GM12878 (cell line): Measurements from ENCODE around the gene ZDHHC14. TPM values are rescaled to one million over a fixed set of nuclear protein-coding genes. Genes with fewer than 3 reads are reported as not detected.

Source experiments
- BMI1 ChIP-seq: fragments of 450-650 bp; IDR thresholded peaks from 2 replicates; pipeline ENCODE4 v1.6.1; 2016; ENCODE audit warnings: mild to moderate bottlenecking, moderate library complexity, borderline replicate concordance
- CBFB ChIP-seq: IDR thresholded peaks from 2 replicates; pipeline ENCODE4 v1.6.1; 2016; ENCODE audit warnings: antibody characterized with exemption, low read depth
- CEBPB ChIP-seq, 2 experiments: fragments of 150-350 bp in 1 of 2; IDR thresholded peaks; 2 replicates each; pipeline ENCODE4 v1.6.1; 2012 to 2014; ENCODE audit warnings: low read depth in 2 of 2, low read length in 2 of 2, borderline replicate concordance in 1 of 2, inconsistent platforms in 1 of 2
- CUX1 ChIP-seq: IDR thresholded peaks from 2 replicates; pipeline ENCODE4 v1.6.1; 2012; ENCODE audit warnings: improper control_type of control experiment, low read depth, low read length; ENCODE audit not compliant: insufficient replicate concordance
- DPF2 ChIP-seq: fragments of 450-650 bp; IDR thresholded peaks from 2 replicates; pipeline ENCODE4 v1.6.1; 2017; ENCODE audit warnings: mild to moderate bottlenecking
- EED ChIP-seq: sonication (generic); IDR thresholded peaks from 2 replicates; pipeline ENCODE4 v1.6.1; 2016; ENCODE audit warnings: antibody characterized with exemption, low read depth
- GATAD2B ChIP-seq: fragments of 450-650 bp; conservative IDR thresholded peaks from 2 replicates; pipeline ENCODE4 v1.6.1; 2017; ENCODE audit warnings: low read depth, mild to moderate bottlenecking, moderate library complexity
- HDAC2 ChIP-seq: fragments of 200-600 bp; sonication (generic); IDR thresholded peaks from 2 replicates; pipeline ENCODE4 v1.6.1; 2017
- IRF3 ChIP-seq: fragments of 450-650 bp; IDR thresholded peaks from 2 replicates; pipeline ENCODE4 v1.6.1; 2014; ENCODE audit warnings: mild to moderate bottlenecking
- JUNB ChIP-seq: IDR thresholded peaks from 2 replicates; pipeline ENCODE4 v1.6.1; 2016; ENCODE audit warnings: antibody characterized with exemption, mild to moderate bottlenecking
- MEF2B ChIP-seq: fragments of 450-650 bp; IDR thresholded peaks from 2 replicates; pipeline ENCODE4 v1.6.1; 2018; ENCODE audit warnings: mild to moderate bottlenecking, moderate library complexity; ENCODE audit not compliant: partially characterized antibody, poor library complexity, severe bottlenecking
- MLLT1 ChIP-seq: fragments of 450-650 bp; IDR thresholded peaks from 2 replicates; pipeline ENCODE4 v1.6.1; 2016; ENCODE audit warnings: mild to moderate bottlenecking
- NFYB ChIP-seq: IDR thresholded peaks from 2 replicates; pipeline ENCODE4 v1.6.1; 2011; ENCODE audit warnings: low read depth, mild to moderate bottlenecking, low read length, improper control_type of control experiment, moderate library complexity; ENCODE audit not compliant: insufficient read depth
- PAX5 ChIP-seq: IDR thresholded peaks from 2 replicates; pipeline ENCODE4 v1.6.1; 2011; ENCODE audit warnings: low read depth, low read length, borderline replicate concordance
- RFX5 ChIP-seq: IDR thresholded peaks from 2 replicates; pipeline ENCODE4 v1.6.1; 2011; ENCODE audit warnings: low read depth, low read length, improper control_type of control experiment
- YY1 ChIP-seq: IDR thresholded peaks from 2 replicates; pipeline ENCODE4 v1.6.1; 2011; ENCODE audit warnings: low read depth, mild to moderate bottlenecking, low read length
- ZNF217 ChIP-seq: fragments of 450-650 bp; IDR thresholded peaks from 2 replicates; pipeline ENCODE4 v1.6.1; 2017; ENCODE audit warnings: antibody characterized with exemption, mild to moderate bottlenecking
- ZNF687 ChIP-seq: fragments of 450-650 bp; IDR thresholded peaks from 2 replicates; pipeline ENCODE4 v1.6.1; 2017; ENCODE audit warnings: mild to moderate bottlenecking, moderate library complexity
- polyA plus RNA-seq, 11 experiments: library from polyadenylated mRNA; depleted of rRNA in 4 of 11; unstranded in 6 of 11; stranded (reverse) in 5 of 11; fragments of >200 nt; fragmentation: Nextera tagmentation in 4 of 11; fragmentation: Illumina TruSeq in 1 of 11; extraction: Ambion mirVana in 4 of 11; extraction: Trizol in 1 of 11; gene quantifications; 1 replicate in 1 of 11; 2 replicates in 10 of 11; pipeline versions ENCODE4 v1.2.1 to v1.2.3, GENCODE V29; 2011 to 2016; ENCODE audit warnings: inconsistent platforms in 2 of 11, missing spikeins in 2 of 11, low read depth in 1 of 11
- total RNA-seq, 4 experiments: library from RNA; depleted of rRNA in 3 of 4; stranded (reverse); fragments of >200 nt in 3 of 4; fragmentation: Illumina TruSeq in 1 of 4; extraction: Trizol in 1 of 4; gene quantifications; 2 replicates each; pipeline versions ENCODE4 v1.2.1 to v1.2.3, GENCODE V29; 2013 to 2021

The ZDHHC14 gene
- total and polyA plus RNA-seq, 10 of the 15 experiments (the other 5 are each of a cell fraction or from before 2014, with no cell fraction given), result 0.15 to 16.0 (median 0.76) TPM; not detected in 1

- TF ChIP-seq ZNF687 (peak; percentile 73), NFYB (0 out of 2 replicates have a peak, but pooled peaks have one; percentile 22), HDAC2 (no peak), CBFB (peak; percentile 89), JUNB (peak; percentile 79), EED (peak; percentile 76), DPF2 (peak; percentile 78; the same call in 1 of the 2 replicates), MEF2B (peak; percentile 64), IRF3 (no peak), CUX1 (peak; percentile 52), GATAD2B (no peak), RFX5 (no peak), PAX5 (peak; percentile 70; the same call in 1 of the 2 replicates), BMI1 (0 out of 2 replicates have a peak, but pooled peaks have one; percentile 22), ZNF217 (0 out of 2 replicates have a peak, but pooled peaks have one; percentile 50), CEBPB (IDR thresholded peaks at IDR 0.05; ENCODE audit: borderline replicate concordance in 1 of 2, low read depth in 2 of 2, low read length in 2 of 2) (peak in 1 of 2 experiments; percentile 52; a peak in 1 of 4 replicates), MLLT1 (peak; percentile 87), YY1 (peak; percentile 81)
These were observed 62.2 kb downstream of the ZDHHC14 start (continued) for GRCh38 chr6:157443066-157443800.
